ENCODE data around the gene MET.

DNA sequence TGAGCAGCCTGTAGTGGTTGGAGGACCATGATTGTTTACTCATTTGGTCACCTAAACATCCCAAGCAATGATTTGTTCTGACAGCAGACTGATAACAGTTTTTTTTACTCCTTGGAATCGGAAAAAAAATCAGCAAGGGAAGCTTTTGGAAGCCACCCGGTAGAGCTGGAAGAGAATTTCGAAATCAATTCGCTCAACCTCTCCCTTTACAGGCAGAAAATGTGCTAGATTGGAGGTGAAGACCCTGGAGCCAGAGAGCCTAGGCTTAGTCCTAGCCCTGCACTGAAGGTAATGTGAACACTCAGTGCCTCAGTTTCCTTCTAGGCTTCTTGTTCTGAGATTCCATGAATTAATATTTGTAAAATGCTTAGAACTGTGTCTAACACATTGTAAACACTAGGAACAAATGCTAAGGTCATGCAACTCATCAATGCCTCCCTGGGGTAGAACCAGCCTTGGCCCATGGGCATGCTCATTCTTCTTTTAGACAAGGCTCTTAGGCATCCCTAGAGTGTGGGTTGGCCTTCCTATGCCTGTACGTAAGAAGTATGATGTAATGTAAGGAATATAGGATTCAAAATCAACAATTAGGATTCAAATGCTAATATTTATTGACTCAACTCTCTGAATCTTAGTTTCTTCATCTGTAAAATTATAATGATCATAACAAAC lies 52.7 kb downstream of the MET start:
- TF ChIP-seq, protein P1, sequence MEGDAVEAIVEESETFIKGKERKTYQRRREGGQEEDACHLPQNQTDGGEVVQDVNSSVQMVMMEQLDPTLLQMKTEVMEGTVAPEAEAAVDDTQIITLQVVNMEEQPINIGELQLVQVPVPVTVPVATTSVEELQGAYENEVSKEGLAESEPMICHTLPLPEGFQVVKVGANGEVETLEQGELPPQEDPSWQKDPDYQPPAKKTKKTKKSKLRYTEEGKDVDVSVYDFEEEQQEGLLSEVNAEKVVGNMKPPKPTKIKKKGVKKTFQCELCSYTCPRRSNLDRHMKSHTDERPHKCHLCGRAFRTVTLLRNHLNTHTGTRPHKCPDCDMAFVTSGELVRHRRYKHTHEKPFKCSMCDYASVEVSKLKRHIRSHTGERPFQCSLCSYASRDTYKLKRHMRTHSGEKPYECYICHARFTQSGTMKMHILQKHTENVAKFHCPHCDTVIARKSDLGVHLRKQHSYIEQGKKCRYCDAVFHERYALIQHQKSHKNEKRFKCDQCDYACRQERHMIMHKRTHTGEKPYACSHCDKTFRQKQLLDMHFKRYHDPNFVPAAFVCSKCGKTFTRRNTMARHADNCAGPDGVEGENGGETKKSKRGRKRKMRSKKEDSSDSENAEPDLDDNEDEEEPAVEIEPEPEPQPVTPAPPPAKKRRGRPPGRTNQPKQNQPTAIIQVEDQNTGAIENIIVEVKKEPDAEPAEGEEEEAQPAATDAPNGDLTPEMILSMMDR (IDR thresholded peaks at IDR 0.05): no peak
- no peak for TF ChIP-seq EP300 (IDR thresholded peaks at IDR 0.05)
